GM21786 (cell line): ENCODE measurements around the gene CBX1.

Source experiments
- ATAC-seq: cut with Tn5 transposase; IDR thresholded peaks from one replicate; pipeline ENCODE4 v1.9.1; 2021; ENCODE audit not compliant: unreplicated experiment

CBX1 gene

GRCh38 chr17:48027322-48027981 is 73.8 kb downstream of the CBX1 start:
- ATAC-seq, result no peak

- no peak for ATAC-seq
Observed at GRCh38 chr17:48026502-48027321, 74.6 kb downstream of the CBX1 start.

- no peak for ATAC-seq
Observed at GRCh38 chr17:48025904-48026501, 75.3 kb downstream of the CBX1 start.

GRCh38 chr17:48025040-48025903 is 76.0 kb downstream of the CBX1 start:
- ATAC-seq, result peak; percentile 71

- no peak for ATAC-seq
Observed at GRCh38 chr17:48024149-48025039, 76.9 kb downstream of the CBX1 start.

- no peak for ATAC-seq
Observed at GRCh38 chr17:48023400-48024148, 77.7 kb downstream of the CBX1 start.

GRCh38 chr17:48022901-48023300 is 78.4 kb downstream of the CBX1 start:
- no peak for ATAC-seq

GRCh38 chr17:48021934-48022333 is 79.3 kb downstream of the CBX1 start:
- no peak for ATAC-seq
